Hematopoietic multipotent progenitor cell treated with erythropoietin and hydrocortisone succinate and interleukin-3 and kit ligand, for 4 days (in vitro differentiated cells): ENCODE results near the gene NKAPL.

Experiments used
- DNase-seq: peaks from one replicate; pipeline ENCODE4 v3.0.0-alpha.2; 2015

Gene NKAPL

GRCh38 chr6:28258877-28259777 lies at the start of gene NKAPL:
NKAPL (plus strand) TSS chr6:28259297; CDS start chr6:28259372, 75 bp downstream.
- DNase-seq = peak; percentile 76

GRCh38 chr6:28209753-28210535 lies 49.2 kb upstream of the NKAPL start:
- no peak for DNase-seq

- DNase-seq = no peak
Measured at GRCh38 chr6:28211840-28212509, 47.1 kb upstream of the NKAPL start.

DNA sequence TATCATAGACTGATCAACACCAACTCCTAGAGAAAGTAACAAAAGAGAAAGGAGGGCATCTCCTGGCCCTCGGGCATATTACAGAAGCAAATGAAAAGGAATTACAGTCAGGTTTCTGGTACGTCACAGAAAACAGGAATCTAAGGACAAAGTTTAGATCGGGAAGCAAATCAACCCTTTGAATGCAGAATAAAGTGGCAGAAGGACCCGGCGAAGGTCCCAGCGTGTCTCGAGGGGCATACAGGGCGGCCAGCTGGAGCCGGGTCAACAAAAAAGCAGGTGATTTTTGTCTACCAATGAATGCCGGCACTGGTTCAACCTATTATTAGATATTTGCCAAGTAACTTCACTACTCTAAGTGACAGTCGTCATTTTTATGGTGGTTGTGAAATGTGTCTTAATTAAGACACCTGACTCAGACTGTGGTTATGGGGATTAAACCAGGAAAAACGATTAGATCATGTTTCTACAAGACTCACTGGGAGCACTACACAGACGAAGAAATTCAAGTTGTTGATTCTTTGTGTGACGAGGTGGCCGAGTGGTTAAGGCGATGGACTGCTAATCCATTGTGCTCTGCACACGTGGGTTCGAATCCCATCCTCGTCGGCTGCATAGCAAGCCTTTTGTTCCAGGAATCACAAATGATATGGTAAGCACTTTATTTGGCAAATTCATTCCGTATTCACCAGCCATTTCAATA lies 46.4 kb upstream of the NKAPL start:
- DNase-seq = peak; percentile 88

- DNase-seq = no peak
Measured at GRCh38 chr6:28213213-28213523, 45.9 kb upstream of the NKAPL start.

GRCh38 chr6:28215425-28215824 lies 43.7 kb upstream of the NKAPL start:
- DNase-seq = peak; percentile 63

GRCh38 chr6:28217890-28218289 lies 41.2 kb upstream of the NKAPL start:
- DNase-seq = no peak

DNA sequence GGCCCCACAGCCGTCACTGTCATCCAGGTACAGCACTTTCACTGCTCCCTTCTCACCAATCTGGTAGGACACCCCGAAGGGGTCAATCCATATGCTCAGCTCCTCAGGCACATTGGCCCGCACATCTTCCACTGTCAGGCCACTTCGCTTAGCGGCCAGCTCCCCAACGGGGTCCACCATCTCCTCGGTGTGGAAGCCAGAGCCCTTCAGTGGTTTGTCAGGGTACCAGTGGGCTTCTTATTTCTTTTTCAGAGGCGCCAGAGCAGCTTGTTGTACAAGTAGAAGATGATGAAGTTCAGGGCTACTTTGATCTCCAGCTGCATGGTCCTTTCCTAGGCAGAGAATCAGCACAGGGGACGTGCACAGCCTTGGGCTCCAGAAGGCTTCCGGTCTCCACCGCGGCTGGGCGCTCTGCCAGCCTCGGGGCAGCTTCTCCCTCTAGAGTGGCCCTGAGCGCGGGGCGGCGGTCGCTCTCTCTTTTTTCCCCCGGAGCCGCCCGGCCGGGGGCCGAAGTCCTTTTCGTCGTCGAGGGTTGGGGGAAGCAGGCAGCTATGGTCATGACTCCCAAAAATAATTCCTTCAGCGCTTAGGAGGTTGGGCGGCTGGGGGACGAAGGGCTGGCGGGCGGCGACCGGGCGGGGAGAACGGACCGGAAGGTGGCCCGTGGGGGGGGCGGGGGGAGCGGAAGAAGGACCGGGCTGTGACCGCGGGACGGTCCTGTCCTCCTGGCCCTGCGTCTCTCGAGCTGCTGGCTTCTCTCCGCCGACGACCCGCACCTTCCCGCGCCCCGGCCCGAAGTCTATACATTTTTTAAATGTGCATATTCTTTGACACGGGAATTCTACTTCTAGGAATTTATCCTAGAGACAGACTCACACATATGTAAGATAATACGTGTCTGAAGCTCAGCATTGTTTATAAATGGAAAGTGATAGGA lies 40.5 kb upstream of the NKAPL start:
- DNase-seq = peak; percentile 95

- peak; percentile 54 for DNase-seq
Measured at GRCh38 chr6:28220257-28221133, 38.6 kb upstream of the NKAPL start.

- DNase-seq = no peak
Measured at GRCh38 chr6:28224131-28225055, 34.7 kb upstream of the NKAPL start.

DNA sequence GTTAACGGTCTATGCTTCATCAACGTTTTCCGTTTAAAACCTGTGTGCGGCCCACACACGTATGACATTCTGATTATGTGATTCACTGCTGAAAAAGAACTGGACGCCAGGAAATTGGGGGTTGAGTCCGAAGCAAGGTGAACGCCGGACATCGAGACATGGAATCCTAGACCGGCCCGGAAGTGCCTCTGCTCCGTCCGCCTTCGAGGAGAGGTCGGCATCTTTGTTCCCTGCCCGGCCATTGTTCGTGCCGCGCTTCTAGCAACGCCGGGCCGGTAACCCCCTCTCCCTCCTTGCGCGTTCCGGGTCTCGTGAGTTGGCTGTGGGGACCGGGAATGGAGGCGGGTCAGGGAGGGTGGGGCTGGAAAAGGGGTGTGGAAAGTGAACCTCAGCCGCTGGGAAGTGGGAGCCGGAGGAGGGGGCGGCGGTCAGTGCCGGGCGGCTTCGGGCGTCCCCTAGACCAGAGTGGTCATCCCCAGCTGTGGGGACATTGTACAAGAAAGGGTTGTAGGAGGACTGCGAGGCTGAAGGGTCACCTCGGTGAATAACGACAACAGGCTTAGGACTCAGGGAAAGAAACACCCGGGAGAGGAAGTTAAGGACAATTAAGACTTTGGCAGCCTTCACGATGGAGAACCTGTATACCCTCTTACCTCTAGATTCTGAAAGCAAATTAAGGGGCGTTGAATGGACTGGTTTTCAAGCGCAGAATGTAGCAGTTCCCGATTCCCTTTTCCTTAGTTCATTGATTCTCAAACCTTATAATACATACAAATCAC lies 33.9 kb upstream of the NKAPL start, which contains the start of gene ZSCAN9:
Gene ZSCAN9, plus strand, starts transcription at position 220 of the 779 bp plus-strand sequence. CDS start 1,810 bp downstream, outside the sequence.
- peak; percentile 94 for DNase-seq

DNA sequence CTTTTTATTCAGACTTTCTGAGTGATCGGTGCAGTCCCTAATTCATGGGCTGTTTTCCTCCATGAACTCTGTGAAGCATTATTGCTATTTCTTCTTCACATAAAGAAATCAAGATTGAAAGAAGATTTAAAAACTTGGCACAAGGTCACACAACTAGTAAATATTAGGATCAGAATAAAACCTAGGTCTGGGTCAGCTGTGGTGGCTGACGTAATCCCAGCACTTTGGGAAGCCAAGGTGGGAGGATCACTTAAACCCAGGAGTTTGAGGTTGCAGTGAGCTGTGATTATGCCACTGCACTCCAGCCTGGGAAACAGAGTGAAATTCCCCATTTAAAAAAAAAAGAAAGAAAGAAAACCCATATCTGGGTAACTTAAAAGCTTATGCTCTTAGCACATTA lies 32.6 kb upstream of the NKAPL start:
- no peak for DNase-seq

DNA sequence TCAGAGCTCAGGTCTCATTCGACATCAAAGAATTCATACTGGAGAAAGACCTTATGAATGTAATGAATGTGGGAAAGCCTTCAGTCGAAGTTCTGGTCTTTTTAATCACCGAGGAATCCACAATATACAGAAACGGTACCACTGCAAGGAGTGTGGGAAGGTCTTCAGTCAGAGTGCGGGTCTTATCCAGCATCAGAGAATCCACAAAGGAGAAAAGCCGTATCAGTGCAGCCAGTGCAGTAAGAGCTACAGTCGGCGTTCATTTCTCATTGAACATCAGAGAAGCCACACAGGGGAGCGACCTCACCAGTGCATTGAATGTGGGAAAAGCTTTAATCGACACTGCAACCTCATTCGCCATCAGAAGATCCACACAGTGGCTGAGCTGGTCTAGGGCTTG lies 26.3 kb upstream of the NKAPL start:
- no peak for DNase-seq

- DNase-seq = no peak
Measured at GRCh38 chr6:28235912-28236452, 23.1 kb upstream of the NKAPL start.

DNA sequence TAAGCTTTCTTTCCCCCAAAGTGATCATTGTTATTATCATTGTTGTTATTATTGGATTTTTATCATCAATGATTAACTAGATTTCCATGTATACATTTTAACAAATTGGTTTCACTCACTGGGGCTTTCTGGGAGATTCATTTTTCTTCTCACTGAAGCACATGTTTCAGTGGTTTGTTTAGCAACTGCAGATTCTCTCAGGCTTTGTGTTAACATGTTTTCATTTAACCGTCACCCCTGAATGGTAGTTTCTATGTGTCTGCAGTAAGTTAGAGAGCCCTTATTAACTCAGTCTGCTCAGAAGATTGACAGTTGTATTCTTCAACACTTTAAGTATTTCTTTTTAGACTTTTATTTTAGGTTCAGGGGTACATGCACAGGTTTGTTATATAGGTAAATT lies 19.5 kb upstream of the NKAPL start:
- DNase-seq = no peak

DNA sequence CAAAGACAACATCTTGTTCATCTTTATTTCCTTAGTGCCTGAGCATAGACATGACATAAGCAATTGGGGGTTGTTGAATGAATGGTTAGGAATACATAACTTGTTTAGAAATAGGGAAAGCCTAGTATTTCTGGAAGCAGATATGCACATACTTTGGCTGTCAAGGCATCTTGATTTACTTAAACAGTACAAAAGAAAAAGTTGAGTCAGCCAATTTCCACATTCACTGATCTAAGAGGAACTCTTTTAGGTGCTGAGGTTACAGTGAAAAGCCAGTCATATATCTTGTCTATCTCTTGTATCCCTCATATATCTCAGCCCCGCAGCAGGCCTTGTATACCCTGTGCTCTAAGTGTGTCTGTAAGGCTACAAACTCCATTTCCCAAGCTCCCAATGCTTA lies 18.6 kb upstream of the NKAPL start:
- no peak for DNase-seq

- DNase-seq = no peak
Measured at GRCh38 chr6:28243946-28244345, 15.2 kb upstream of the NKAPL start.
